ENCODE data around the gene CNGA2.

CNGA2 gene

GRCh38 chrX:151692825-151693224 is 41.7 kb upstream of the CNGA2 start:
- Histone ChIP-seq H3K27ac (ENCODE audit: low read depth, low read length) (no peak overlapping the region), H3K4me2 (ENCODE audit: low read depth, low read length, poor library complexity, severe bottlenecking) (no peak overlapping the region), H3K79me2 (ENCODE audit: insufficient read depth, low read length) (no peaks in the 10 kb centered on the region), H3K4me3 (ENCODE audit: insufficient read depth, low read length, poor library complexity, severe bottlenecking) (no peak overlapping the region), H3K36me3 (ENCODE audit: low read length) (no peaks in the 10 kb centered on the region), H2AFZ (ENCODE audit: low read depth, low read length, severe bottlenecking) (no peak overlapping the region), H3F3A (ENCODE audit: insufficient read depth) (no peaks in the 10 kb centered on the region), H3K9ac (ENCODE audit: low read length) (no peak overlapping the region), H3K9me2 (replicated peaks; ENCODE audit: insufficient read depth, low read length) (no peaks in the 10 kb centered on the region), H4K20me1 (ENCODE audit: low read depth, low read length) (no peaks in the 10 kb centered on the region), H3K9me3 (ENCODE audit: insufficient read depth, low read length) (no peaks in the 10 kb centered on the region), H3K27me3 (ENCODE audit: low read length) (no peaks in the 10 kb centered on the region)
- TF ChIP-seq EZH2phosphoT487 (conservative IDR thresholded peaks at IDR 0.05; ENCODE audit: low read length): no peak
- no peak for TF ChIP-seq CTCF (IDR thresholded peaks at IDR 0.05; ENCODE audit: insufficient read depth, low read length, poor library complexity, severe bottlenecking)

GRCh38 chrX:151694121-151694520 is 40.4 kb upstream of the CNGA2 start:
- H3K79me2 ChIP-seq (ENCODE audit: insufficient read depth, low read length): no peaks in the 10 kb centered on the region
- H4K20me1 ChIP-seq (ENCODE audit: low read depth, low read length): no peaks in the 10 kb centered on the region
- H3K9me3 ChIP-seq (ENCODE audit: insufficient read depth, low read length): no peaks in the 10 kb centered on the region
- no peaks in the 10 kb centered on the region for H3K36me3 ChIP-seq (ENCODE audit: low read length)
- no peak overlapping the region for H2AFZ ChIP-seq (ENCODE audit: low read depth, low read length, severe bottlenecking)
- H3K4me3 ChIP-seq (ENCODE audit: insufficient read depth, low read length, poor library complexity, severe bottlenecking): no peak overlapping the region
- H3F3A ChIP-seq (ENCODE audit: insufficient read depth): no peaks in the 10 kb centered on the region
- TF ChIP-seq CTCF (IDR thresholded peaks at IDR 0.05; ENCODE audit: insufficient read depth, low read length, poor library complexity, severe bottlenecking) (no peak), EZH2phosphoT487 (conservative IDR thresholded peaks at IDR 0.05; ENCODE audit: low read length) (no peak)
- H3K9ac ChIP-seq (ENCODE audit: low read length): no peak overlapping the region
- no peaks in the 10 kb centered on the region for H3K27me3 ChIP-seq (ENCODE audit: low read length)
- H3K27ac ChIP-seq (ENCODE audit: low read depth, low read length): no peak overlapping the region
- no peak overlapping the region for H3K4me2 ChIP-seq (ENCODE audit: low read depth, low read length, poor library complexity, severe bottlenecking)
- no peaks in the 10 kb centered on the region for H3K9me2 ChIP-seq (replicated peaks; ENCODE audit: insufficient read depth, low read length)

GRCh38 chrX:151694661-151695582 is 39.6 kb upstream of the CNGA2 start, which contains the start of gene PRRG3:
TSS of gene PRRG3 (plus strand) at chrX:151695458. CDS start at chrX:151698815, 3,357 bp downstream.
- no peak within 1 kb of the TSS for H3K27ac ChIP-seq (ENCODE audit: low read depth, low read length)
- no peaks in the 10 kb centered on the region for H3K36me3 ChIP-seq (ENCODE audit: low read length)
- no peak within 1 kb of the TSS for H3K4me2 ChIP-seq (ENCODE audit: low read depth, low read length, poor library complexity, severe bottlenecking)
- H3K9me2 ChIP-seq (replicated peaks; ENCODE audit: insufficient read depth, low read length): no peaks in the 10 kb centered on the region
- TF ChIP-seq CTCF (IDR thresholded peaks at IDR 0.05; ENCODE audit: insufficient read depth, low read length, poor library complexity, severe bottlenecking) (no peak), EZH2phosphoT487 (conservative IDR thresholded peaks at IDR 0.05; ENCODE audit: low read length) (no peak)
- no peaks in the 10 kb centered on the region for H3K9me3 ChIP-seq (ENCODE audit: insufficient read depth, low read length)
- H2AFZ ChIP-seq (ENCODE audit: low read depth, low read length, severe bottlenecking): no peak within 1 kb of the TSS
- H3K9ac ChIP-seq (ENCODE audit: low read length): no peak within 1 kb of the TSS
- H4K20me1 ChIP-seq (ENCODE audit: low read depth, low read length): no peaks in the 10 kb centered on the region
- H3K79me2 ChIP-seq (ENCODE audit: insufficient read depth, low read length): no peaks in the 10 kb centered on the region
- no peak within 1 kb of the TSS for H3K4me3 ChIP-seq (ENCODE audit: insufficient read depth, low read length, poor library complexity, severe bottlenecking)
- no peaks in the 10 kb centered on the region for H3K27me3 ChIP-seq (ENCODE audit: low read length)
- H3F3A ChIP-seq (ENCODE audit: insufficient read depth): no peaks in the 10 kb centered on the region
